NCI-H1436 treated with DMSO at 0.1 percent for 48 hours (cell line): Measurements from ENCODE around the gene NTRK3.
"Not testable (repeated sequence)": the region's sequence is repeated elsewhere in the genome, so short reads cannot be mapped to it uniquely, and the experiment has no call there.

Experiments
- DNase-seq: peaks from one replicate; lab custom pipeline; 2025; lab: John Stamatoyannopoulos, UW

The NTRK3 gene

DNA sequence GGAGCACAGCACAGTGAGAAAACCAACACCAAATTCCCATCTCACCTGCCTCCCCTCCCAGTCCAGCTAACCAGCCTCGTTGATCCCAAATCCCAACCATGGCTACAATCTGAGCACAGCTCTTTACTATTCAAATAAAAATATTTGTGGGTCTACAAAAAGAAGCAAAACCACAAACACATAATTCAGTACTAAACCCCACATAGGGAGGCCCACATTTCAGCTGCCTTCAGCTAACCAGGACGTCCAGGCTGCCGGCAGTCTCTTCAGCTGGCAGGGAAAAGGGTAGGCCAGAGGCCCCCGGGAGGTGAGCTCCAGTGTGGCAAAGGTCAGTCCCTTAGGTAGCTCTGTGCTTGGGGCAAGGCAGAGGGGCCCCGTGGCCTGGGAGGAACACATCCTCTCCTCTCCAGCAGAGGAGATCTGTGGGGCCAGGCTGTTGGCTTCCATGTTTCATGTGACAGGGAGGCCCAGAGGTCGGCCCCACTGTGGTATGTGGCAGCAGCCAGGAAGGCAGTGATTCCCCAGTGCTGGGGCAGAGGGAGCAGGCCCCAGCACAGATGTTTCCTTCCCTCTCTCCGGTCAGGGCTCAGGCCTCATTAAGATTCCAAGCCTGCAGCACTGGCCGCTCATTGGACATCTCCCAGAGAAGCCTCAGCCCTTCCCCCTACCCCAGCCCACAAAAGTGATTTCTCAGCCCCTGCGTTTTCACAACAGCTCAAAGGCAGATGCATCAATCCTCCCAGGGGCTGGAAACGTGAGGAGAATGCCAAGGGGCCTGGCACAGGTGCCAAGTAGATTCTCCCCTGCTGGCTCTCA is 381.4 kb downstream of the NTRK3 start:
- no peak for DNase-seq

DNA sequence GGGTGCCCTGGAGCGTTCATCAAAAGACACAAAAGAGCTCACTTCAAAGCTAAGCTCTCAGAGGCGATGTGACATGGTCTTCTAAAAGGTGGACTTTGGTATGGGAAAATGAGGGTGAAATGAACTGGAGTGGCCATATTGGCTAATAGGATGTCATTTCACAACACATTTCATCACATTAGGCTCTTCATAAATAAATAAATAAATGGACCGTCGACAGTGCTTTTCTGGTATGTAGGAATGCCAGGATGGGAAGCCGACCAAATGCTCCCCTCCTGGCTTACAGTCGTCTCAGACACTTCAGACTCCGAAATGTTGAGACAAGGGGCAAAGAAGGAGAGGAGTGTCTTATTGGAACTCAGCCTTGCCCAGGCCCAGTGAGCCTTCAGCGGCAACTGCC is 383.0 kb downstream of the NTRK3 start:
- DNase-seq: no peak

GRCh38 chr15:87871731-87872320 is 384.7 kb downstream of the NTRK3 start:
- DNase-seq: no peak

DNA sequence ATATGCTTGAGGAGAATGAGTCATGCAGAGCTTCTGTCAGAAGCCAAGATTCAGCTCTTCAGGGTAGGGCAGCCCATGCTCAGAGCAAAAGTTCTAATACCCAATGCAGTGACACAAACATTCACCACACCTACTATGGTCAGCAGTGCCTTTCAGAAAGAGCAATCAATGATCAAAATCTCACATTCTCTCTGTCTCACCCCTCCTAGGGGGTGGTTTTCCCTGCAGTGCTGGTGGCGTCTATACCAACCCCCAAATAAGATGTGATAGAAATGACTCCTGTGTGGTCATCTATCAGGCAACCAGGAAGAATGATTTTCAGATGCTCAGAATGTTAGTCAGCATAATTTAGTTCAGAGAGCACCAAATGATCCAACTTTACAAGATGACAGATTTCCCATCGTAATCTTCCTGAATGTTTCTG is 385.3 kb downstream of the NTRK3 start:
- DNase-seq: no peak

DNA sequence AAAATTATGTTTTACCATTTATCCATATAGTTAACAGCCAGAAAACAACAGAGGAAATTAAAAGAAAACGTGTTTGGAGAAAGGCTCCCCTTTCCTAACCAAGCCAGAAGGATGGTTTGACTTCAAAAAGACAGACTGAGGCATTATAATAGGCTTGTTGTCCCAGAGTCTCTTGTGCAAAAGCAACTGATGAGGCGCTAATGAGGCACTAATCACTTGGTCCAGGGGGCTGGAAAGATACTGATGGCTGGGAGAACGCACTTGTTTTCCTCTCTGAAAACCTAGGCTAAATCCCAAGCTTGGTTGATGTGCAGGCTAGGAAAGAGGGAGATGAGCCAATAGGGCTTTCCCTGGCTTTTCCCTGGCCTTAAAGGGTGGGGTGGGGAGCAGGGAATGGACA is 389.6 kb downstream of the NTRK3 start:
- no peak for DNase-seq

GRCh38 chr15:87863152-87863551 is 393.4 kb downstream of the NTRK3 start:
- no peak for DNase-seq

DNA sequence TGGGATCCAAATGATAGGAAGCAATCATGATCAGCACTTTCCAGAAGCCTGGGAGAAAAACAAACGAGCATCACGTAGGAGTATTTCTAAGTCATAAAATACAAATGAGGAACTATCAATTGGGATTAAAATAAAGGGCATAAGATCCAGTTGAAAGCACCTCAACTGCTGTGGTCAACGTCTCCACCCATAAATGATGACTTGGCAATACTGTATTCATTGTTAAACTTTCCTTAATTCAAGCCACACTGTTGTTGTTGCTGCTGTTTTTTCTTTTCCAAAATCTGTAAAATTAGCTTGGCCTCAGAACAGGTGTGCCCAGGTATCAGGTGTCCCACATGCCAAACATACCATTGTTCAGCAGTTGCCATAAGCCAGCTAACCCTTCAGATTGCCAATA is 395.8 kb downstream of the NTRK3 start:
- no peak for DNase-seq

- DNase-seq: no peak
Measured at GRCh38 chr15:87858651-87859050, 397.9 kb downstream of the NTRK3 start.

- DNase-seq: no peak
Measured at GRCh38 chr15:87851497-87851896, 405.0 kb downstream of the NTRK3 start.

DNA sequence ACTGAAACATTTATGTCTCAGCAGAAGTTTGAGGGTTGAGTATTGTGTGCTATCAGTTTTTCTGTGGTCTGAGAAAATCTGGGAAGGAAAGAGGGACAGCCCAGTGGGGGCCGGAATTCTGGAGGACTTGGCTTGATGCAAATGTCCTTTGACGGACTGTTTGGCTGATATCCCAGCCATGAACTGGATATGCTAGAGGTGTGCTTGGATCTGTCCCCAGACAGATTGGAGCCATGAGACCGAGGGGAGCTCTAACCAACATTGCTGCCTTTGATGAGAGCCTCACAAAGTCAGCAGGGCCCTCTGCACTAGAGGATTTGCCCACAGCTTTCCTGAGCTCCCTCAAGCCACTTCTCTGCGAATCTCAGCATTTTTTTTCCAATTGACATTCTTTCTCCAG is 405.6 kb downstream of the NTRK3 start:
- DNase-seq: no peak

DNA sequence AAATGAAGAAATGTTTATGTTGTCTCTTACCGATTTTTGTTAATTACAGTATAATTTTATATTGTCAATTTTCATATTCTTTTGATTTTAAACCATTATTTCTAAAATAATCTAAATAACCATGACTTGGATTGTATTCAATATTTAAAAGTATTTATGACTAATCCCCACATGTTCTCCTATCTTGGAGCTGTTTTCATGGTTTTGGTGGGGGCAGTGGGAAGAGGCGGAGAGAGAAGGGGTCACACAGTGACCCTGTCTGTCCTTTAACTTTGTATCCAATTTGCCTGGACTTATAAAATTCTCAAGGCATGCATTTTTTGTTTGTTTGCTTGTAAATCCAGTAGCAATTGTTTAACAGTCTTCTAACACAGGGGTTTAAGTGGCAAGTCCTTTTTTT is 407.4 kb downstream of the NTRK3 start:
- DNase-seq: no peak

- no peak for DNase-seq
Measured at GRCh38 chr15:87848012-87848411, 408.5 kb downstream of the NTRK3 start.

DNA sequence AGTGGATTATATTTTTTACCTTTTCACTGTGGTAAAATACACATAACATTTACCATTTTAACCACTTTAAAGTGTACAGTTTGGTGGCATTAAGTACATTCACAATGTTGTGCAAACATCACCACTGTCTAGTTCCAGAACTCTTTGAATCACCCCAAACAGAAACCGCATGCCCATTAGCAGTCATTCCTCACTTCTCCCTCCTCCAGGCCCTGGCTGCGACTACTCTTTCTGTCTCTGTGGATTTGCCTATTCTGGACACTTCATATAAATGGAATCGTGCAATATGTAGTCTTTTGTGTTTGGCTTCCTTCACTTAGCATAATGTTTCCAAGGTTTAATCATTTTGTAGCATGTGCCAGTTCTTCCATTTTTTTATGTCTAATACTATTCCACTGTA is 409.8 kb downstream of the NTRK3 start:
- DNase-seq: no peak

DNA sequence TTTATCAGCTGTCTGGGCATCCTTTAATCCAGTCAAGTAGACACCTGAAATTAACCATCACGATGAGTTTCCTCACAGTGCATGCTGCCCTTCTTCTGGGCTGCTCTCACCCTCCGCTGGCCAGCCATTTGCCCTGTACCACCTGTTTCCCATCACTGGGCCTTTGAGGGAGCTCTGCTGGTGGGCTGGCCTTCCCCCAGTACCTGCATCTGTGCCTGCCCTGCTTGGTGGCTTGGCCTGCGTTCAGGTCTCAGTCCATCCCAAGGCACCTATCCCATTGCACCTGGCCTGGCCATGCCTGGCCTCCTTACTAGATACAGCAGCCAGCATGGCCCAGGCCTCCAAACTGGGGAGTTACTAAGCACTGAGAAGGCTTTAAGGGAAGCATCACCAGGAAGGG is 413.2 kb downstream of the NTRK3 start:
- no peak for DNase-seq

DNA sequence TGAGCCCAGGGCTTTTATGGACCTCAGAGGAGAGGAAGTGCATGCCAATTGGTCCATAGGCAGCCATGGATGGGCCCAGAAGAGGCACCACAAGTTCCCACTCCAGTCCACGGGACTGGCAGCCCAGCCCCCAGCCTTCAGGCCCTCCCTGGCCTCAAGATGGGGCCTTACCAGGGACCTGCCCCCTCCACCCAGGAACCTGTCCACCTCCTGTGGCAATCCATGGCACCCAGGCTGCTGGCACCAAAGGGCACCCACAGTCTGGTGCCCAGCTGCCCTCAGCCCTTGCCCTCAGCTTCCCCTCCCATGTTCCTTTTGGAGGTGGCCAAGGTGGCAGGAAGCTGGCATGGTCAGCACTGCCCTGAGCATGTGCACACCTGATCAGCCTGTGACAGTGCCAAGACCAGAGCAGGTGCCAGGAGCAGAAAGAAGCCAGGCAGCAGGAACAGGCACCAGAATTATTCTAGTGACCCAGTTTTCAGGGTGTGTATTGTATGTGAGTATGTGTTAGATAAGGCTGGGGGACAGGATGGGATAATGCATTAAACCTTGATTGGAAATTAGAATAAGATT is 415.0 kb downstream of the NTRK3 start:
- DNase-seq: no peak

DNA sequence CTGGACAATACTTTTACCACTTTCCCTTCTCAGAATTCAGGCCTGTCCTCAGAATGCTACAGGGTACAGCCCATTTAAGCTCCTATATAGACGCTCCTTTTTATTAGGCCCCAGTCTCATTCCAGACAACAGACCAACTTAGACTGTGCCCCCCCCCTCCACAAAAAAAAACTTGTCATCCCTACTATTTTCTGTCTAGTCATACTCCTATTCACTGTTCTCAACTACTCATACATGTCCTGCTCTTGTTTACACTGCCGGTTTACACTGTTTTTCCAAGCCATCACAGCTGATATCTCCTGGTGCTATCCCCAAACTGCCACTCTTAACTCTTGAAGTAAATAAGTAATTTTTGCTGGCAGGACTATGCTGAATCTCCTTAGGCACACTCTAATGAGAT is 420.7 kb downstream of the NTRK3 start:
- DNase-seq: not testable (repeated sequence)

DNA sequence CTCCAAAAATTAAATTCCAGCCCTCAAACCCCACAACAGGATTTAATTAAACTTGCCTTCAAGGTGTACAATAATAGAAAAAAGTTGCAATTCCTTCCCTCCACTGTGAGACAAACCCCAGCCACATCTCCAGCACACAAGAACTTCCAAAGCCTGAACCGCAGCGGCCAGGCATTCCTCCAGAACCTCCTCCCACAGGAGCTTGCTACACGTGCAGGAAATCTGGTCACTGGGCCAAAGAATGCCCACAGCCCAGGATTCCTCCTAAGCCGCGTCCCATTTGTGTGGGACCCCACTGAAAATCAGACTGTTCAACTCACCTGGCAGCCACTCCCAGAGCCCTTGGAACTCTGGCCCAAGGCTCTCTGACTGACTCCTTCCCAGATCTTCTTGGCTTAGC is 423.2 kb downstream of the NTRK3 start:
- not testable (repeated sequence) for DNase-seq

DNA sequence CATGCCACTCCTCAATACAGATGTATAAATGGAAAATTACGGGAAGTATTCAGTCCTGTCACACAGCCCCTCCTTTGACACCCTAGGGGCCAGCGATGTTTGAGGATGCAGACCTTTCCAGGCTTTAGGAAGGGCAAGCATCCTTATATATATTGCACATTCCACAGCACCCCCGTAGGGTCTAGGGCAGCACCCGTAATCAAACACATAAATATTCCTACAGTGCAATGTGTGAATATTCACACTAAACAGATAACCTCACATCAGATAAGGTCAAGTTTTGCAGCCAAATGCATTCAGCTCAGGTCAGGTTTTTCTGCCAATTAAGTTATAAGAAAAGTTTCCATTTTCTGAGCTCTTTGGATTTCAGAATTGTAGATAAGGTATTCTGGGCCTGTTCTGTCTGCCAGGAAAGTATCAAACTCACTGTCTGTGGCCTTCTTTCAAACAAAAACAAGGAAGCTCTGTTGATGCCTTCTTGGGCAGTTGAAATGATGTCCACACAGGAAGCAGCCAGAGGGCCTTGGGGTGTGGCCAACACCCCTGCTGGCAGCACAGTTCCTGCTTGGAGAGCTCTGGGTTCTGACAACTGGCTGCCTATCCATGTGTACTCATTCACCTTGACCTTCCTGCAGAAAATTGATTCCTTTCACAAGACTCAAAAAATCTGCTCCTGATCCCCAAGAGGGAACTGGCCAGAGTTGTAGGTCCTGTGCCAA is 427.0 kb downstream of the NTRK3 start:
- DNase-seq: no peak

DNA sequence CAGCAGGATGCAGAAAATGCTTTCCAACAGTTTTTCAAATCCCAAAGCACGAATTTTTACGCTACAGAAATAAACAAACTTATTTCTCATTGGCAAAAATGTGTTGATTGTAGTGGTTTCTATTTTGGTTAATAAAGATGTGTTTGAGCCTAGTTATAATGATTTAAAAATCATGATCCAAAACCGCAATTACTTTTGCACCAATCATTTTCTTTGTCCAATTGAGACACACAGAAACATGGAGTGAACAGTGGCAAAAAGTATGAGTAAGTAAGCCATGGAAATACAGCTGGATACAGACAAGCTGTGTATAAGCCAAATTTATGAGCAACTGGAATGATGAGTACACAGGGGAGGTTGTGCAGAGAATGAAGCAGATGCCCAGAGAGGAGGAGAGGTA is 427.9 kb downstream of the NTRK3 start:
- no peak for DNase-seq

GRCh38 chr15:87827131-87827530 is 429.4 kb downstream of the NTRK3 start:
- DNase-seq: no peak

DNA sequence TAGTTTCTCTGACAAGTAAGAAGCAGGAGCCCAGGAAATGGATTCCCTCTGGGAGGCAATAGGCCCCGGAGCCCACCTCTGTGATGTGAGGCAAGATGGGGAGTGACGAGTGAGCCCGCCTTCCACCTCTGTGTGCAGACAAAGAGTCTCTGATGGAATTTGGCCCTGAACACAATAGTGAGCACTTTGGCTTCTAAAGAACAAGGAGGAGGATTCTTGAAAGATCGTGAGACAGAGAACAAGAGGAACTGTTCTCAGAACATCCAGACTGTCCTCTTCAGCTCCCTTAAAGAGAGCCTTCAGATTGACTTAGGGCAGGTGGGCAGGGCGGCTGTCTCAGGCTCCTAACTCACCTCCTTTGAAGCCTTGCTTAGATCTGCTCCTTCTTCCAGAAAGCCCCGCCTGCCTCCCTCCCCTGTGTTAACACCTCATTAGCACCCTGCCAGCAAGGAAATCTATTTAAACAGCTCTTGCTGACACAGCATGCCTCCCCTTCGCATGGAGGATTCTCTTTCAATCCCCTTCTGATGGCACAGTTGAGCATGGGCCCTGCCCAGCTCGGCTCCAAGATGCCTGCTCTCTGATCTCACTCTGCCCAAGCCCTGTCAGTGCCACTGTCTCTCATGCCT is 430.3 kb downstream of the NTRK3 start:
- no peak for DNase-seq

GRCh38 chr15:87818756-87819155 is 437.8 kb downstream of the NTRK3 start:
- no peak for DNase-seq
